Measurements from ENCODE around the gene MMRN1. TPM values are rescaled to one million over a fixed set of nuclear protein-coding genes. Genes with fewer than 3 reads are reported as not detected.

Gene MMRN1
- polyA plus RNA-seq, 1 donor (not counting 4 experiments of a cell fraction or from before 2014, with no cell fraction given): not detected

DNA sequence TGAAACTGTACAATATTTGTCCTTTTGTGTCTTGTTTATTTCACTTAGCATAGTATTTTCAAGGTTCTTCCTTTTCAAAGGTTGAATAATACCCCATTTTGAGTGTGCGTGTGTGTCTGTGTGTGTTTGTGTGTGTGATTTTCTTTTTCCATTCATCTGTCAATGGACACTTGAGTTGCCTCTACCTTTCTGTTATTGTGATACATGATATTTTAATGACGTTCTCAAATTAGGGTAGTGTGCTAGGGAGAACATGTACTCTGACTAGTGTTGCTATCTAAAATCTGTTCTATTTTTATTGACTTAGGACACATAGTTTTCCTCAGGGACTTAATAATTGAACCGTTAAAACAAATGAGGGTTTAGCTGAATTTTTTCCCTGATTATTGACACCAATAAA, 9.9 kb downstream of the MMRN1 start:
- Histone ChIP-seq H2AFZ (ENCODE audit: control insufficient read depth, low read length) (no peak overlapping the region), H3K9me1 (ENCODE audit: control insufficient read depth, extremely low read depth, insufficient read depth, low read length) (no peaks in the 10 kb centered on the region), H4K20me1 (ENCODE audit: control insufficient read depth, extremely low read depth, insufficient read depth, low read length) (no peaks in the 10 kb centered on the region), H3K27me3 (ENCODE audit: control insufficient read depth, extremely low read depth, insufficient read depth, low read length) (no peaks in the 10 kb centered on the region), H3K4me1 (ENCODE audit: control insufficient read depth, extremely low read depth, insufficient read depth, low read length) (no peaks in the 10 kb centered on the region), H3K79me2 (ENCODE audit: control insufficient read depth, insufficient read depth, low read length) (no peaks in the 10 kb centered on the region), H3K27ac (ENCODE audit: control insufficient read depth, insufficient read depth, low read length) (no peak overlapping the region), H3K9me3 (ENCODE audit: control insufficient read depth, low read depth, low read length) (no peaks in the 10 kb centered on the region), H3K4me2 (ENCODE audit: control insufficient read depth, extremely low read depth, insufficient read depth, low read depth, low read length) (no peak overlapping the region), H3K36me3 (ENCODE audit: control insufficient read depth in 2 of 2, extremely low read depth in 1 of 2, insufficient read depth in 2 of 2, low read length in 2 of 2) (no peaks in the 10 kb centered on the region), H3K9ac (ENCODE audit: control insufficient read depth, extremely low read depth, insufficient read depth, low read length) (no peak overlapping the region), H3K4me3 (ENCODE audit: control insufficient read depth in 2 of 3, extremely low read depth in 1 of 3, insufficient read depth in 2 of 3, low read depth in 1 of 3, low read length in 3 of 3) (no peak overlapping the region)
- FAIRE-seq (no peak), DNase-seq (ENCODE audit: low read depth, low spot score) (no peak)
- dilution Hi-C loops (cut with MboI; ENCODE audit: extremely low pct_ligation_motif_present, low sequenced_read_pairs): no loop called here
- TF ChIP-seq, protein P1, sequence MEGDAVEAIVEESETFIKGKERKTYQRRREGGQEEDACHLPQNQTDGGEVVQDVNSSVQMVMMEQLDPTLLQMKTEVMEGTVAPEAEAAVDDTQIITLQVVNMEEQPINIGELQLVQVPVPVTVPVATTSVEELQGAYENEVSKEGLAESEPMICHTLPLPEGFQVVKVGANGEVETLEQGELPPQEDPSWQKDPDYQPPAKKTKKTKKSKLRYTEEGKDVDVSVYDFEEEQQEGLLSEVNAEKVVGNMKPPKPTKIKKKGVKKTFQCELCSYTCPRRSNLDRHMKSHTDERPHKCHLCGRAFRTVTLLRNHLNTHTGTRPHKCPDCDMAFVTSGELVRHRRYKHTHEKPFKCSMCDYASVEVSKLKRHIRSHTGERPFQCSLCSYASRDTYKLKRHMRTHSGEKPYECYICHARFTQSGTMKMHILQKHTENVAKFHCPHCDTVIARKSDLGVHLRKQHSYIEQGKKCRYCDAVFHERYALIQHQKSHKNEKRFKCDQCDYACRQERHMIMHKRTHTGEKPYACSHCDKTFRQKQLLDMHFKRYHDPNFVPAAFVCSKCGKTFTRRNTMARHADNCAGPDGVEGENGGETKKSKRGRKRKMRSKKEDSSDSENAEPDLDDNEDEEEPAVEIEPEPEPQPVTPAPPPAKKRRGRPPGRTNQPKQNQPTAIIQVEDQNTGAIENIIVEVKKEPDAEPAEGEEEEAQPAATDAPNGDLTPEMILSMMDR (optimal IDR thresholded peaks at IDR 0.05 in 1 of 3, IDR thresholded peaks at IDR 0.05 in 1 of 3, conservative IDR thresholded peaks at IDR 0.05 in 1 of 3; ENCODE audit: extremely low read depth in 1 of 3, insufficient read depth in 2 of 3, low read length in 3 of 3): no peak
- no peak for TF ChIP-seq EZH2 (IDR thresholded peaks at IDR 0.05; ENCODE audit: low read length)

DNA sequence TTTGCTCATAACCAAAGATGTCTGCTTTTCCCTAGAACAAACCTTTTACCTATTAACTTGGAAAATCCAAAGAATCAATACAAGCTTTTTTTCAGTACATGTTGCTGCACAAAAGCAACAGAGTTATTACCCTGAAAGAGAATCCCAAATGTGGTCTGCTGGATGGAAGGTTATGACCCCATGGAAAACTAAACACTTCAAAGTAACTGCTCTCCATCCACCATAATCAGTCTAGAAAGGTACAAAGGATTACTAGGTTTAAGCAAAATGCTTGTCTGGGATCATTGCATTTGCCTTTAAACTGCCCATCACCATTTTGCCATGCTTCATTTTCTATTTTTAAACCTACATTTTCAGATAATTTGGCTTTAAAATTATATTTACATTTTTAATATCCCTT, 11.7 kb downstream of the MMRN1 start:
- TF ChIP-seq, protein P1 (optimal IDR thresholded peaks at IDR 0.05 in 1 of 3, IDR thresholded peaks at IDR 0.05 in 1 of 3, conservative IDR thresholded peaks at IDR 0.05 in 1 of 3; ENCODE audit: extremely low read depth in 1 of 3, insufficient read depth in 2 of 3, low read length in 3 of 3): no peak
- TF ChIP-seq EZH2 (IDR thresholded peaks at IDR 0.05; ENCODE audit: low read length): no peak
- H3K9ac ChIP-seq (ENCODE audit: control insufficient read depth, extremely low read depth, insufficient read depth, low read length): no peak overlapping the region
- no peaks in the 10 kb centered on the region for H3K9me1 ChIP-seq (ENCODE audit: control insufficient read depth, extremely low read depth, insufficient read depth, low read length)
- no peaks in the 10 kb centered on the region for H4K20me1 ChIP-seq (ENCODE audit: control insufficient read depth, extremely low read depth, insufficient read depth, low read length)
- no peak for FAIRE-seq
- H3K79me2 ChIP-seq (ENCODE audit: control insufficient read depth, insufficient read depth, low read length): no peaks in the 10 kb centered on the region
- dilution Hi-C loops (cut with MboI; ENCODE audit: extremely low pct_ligation_motif_present, low sequenced_read_pairs): no loop called here
- no peak overlapping the region for H3K4me2 ChIP-seq (ENCODE audit: control insufficient read depth, extremely low read depth, insufficient read depth, low read depth, low read length)
- no peak overlapping the region for H3K27ac ChIP-seq (ENCODE audit: control insufficient read depth, insufficient read depth, low read length)
- no peak for DNase-seq (ENCODE audit: low read depth, low spot score)
- H3K9me3 ChIP-seq (ENCODE audit: control insufficient read depth, low read depth, low read length): no peaks in the 10 kb centered on the region
- H3K36me3 ChIP-seq (ENCODE audit: control insufficient read depth in 2 of 2, extremely low read depth in 1 of 2, insufficient read depth in 2 of 2, low read length in 2 of 2): no peaks in the 10 kb centered on the region
- no peaks in the 10 kb centered on the region for H3K27me3 ChIP-seq (ENCODE audit: control insufficient read depth, extremely low read depth, insufficient read depth, low read length)
- no peak overlapping the region for H2AFZ ChIP-seq (ENCODE audit: control insufficient read depth, low read length)
- H3K4me1 ChIP-seq (ENCODE audit: control insufficient read depth, extremely low read depth, insufficient read depth, low read length): no peaks in the 10 kb centered on the region
- no peak overlapping the region for H3K4me3 ChIP-seq (ENCODE audit: control insufficient read depth in 2 of 3, extremely low read depth in 1 of 3, insufficient read depth in 2 of 3, low read depth in 1 of 3, low read length in 3 of 3)
